ENCODE results near the gene TAGAP. TPM values are rescaled to one million over a fixed set of nuclear protein-coding genes. Genes with fewer than 3 reads are reported as not detected.
A peak's percentile ranks its signal among the peaks of the same experiment; 100 is the strongest.

TAGAP gene
- total and polyA plus RNA-seq, 9 of the 15 experiments (the other 6 are each of a cell fraction or from before 2014, with no cell fraction given), result 0.07 TPM; not detected in 8

DNA sequence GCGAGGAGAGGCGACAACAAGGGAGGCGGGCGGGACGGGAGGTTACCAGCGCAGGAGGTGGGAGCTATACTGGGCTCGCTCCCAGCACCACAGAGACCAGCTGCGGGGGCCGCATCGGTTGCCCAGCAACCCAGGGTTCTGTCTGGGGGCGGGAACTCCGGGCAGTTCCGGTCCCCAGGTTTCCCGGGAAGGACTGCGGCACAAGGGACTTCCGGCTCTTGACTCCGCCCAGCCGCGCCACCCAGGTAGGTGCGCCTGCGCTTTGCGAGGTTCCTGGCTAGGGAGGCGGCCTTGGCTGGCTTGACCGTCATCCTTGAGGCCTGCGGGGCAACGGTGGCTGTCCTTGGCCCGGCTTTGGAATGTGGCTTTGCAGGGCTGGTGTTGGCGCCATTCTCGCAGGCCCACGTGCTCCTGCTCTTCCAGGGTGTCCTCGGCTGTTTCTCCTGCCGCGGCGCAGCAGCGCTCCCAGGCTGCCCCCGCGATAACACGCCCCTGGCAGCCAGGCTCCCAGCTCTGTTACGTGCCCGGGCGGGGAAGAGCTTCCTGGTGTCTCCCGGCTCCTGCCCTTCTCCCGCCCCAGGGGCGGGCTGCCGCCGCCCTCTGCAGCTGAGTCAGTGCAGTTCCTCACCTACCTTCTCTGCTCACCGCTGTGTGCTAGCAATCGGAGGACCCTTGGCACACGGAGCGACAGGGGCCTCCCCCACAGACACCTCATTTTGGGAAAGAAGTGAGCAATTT is 45.0 kb downstream of the TAGAP start, which contains the start of gene RSPH3 (continued):
- TF ChIP-seq, protein P1, sequence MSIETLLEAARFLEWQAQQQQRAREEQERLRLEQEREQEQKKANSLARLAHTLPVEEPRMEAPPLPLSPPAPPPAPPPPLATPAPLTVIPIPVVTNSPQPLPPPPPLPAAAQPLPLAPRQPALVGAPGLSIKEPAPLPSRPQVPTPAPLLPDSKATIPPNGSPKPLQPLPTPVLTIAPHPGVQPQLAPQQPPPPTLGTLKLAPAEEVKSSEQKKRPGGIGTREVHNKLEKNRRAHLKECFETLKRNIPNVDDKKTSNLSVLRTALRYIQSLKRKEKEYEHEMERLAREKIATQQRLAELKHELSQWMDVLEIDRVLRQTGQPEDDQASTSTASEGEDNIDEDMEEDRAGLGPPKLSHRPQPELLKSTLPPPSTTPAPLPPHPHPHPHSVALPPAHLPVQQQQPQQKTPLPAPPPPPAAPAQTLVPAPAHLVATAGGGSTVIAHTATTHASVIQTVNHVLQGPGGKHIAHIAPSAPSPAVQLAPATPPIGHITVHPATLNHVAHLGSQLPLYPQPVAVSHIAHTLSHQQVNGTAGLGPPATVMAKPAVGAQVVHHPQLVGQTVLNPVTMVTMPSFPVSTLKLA (conservative IDR thresholded peaks at IDR 0.05), result peak; percentile 92 to 96
- TF ChIP-seq, protein P2, sequence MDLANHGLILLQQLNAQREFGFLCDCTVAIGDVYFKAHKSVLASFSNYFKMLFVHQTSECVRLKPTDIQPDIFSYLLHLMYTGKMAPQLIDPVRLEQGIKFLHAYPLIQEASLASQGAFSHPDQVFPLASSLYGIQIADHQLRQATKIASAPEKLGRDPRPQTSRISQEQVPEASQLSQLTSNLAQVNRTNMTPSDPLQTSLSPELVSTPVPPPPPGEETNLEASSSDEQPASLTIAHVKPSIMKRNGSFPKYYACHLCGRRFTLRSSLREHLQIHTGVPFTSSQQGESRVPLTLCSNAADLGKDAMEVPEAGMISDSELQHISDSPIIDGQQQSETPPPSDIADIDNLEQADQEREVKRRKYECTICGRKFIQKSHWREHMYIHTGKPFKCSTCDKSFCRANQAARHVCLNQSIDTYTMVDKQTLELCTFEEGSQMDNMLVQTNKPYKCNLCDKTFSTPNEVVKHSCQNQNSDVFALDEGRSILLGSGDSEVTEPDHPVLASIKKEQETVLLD (IDR thresholded peaks at IDR 0.05), result peak; percentile 92
- TF ChIP-seq L3MBTL2 (IDR thresholded peaks at IDR 0.05), result peak; percentile 98
- TF ChIP-seq WHSC1 (IDR thresholded peaks at IDR 0.05; ENCODE audit: low read length), result no peak
- TF ChIP-seq, protein P3, sequence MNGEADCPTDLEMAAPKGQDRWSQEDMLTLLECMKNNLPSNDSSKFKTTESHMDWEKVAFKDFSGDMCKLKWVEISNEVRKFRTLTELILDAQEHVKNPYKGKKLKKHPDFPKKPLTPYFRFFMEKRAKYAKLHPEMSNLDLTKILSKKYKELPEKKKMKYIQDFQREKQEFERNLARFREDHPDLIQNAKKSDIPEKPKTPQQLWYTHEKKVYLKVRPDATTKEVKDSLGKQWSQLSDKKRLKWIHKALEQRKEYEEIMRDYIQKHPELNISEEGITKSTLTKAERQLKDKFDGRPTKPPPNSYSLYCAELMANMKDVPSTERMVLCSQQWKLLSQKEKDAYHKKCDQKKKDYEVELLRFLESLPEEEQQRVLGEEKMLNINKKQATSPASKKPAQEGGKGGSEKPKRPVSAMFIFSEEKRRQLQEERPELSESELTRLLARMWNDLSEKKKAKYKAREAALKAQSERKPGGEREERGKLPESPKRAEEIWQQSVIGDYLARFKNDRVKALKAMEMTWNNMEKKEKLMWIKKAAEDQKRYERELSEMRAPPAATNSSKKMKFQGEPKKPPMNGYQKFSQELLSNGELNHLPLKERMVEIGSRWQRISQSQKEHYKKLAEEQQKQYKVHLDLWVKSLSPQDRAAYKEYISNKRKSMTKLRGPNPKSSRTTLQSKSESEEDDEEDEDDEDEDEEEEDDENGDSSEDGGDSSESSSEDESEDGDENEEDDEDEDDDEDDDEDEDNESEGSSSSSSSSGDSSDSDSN (IDR thresholded peaks at IDR 0.05; ENCODE audit: borderline replicate concordance in 1 of 2, low read depth in 2 of 2, low read length in 2 of 2), result 0 out of 4 replicates have a peak, but pooled peaks of 1 of the 2 experiments have one; percentile 62
- TF ChIP-seq NRF1 (conservative IDR thresholded peaks at IDR 0.05 in 1 of 2, IDR thresholded peaks at IDR 0.05 in 1 of 2), result peak; percentile 98
- no peak for TF ChIP-seq TSC22D4 (tag; IDR thresholded peaks at IDR 0.05)
- no peak; the same call in 1 of the 2 replicates for TF ChIP-seq GABPB2 (CRISPR knock-in tag; conservative IDR thresholded peaks at IDR 0.05)
- TF ChIP-seq, protein P4, sequence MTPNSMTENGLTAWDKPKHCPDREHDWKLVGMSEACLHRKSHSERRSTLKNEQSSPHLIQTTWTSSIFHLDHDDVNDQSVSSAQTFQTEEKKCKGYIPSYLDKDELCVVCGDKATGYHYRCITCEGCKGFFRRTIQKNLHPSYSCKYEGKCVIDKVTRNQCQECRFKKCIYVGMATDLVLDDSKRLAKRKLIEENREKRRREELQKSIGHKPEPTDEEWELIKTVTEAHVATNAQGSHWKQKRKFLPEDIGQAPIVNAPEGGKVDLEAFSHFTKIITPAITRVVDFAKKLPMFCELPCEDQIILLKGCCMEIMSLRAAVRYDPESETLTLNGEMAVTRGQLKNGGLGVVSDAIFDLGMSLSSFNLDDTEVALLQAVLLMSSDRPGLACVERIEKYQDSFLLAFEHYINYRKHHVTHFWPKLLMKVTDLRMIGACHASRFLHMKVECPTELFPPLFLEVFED (CRISPR knock-in tag; conservative IDR thresholded peaks at IDR 0.05), result no peak
- TF ChIP-seq MECOM (CRISPR knock-in tag; IDR thresholded peaks at IDR 0.05), result peak; percentile 54; the same call in 1 of the 2 replicates
- no peak for TF ChIP-seq MAFK (IDR thresholded peaks at IDR 0.05; ENCODE audit: low read length)
- 0 out of 2 replicates have a peak, but pooled peaks have one; percentile 42 for TF ChIP-seq SREBF1 (IDR thresholded peaks at IDR 0.05; ENCODE audit: borderline replicate concordance, low read depth, low read length)
- no peak for TF ChIP-seq NFATC3 (IDR thresholded peaks at IDR 0.05)
- TF ChIP-seq RAD21 (CRISPR knock-in tag; conservative IDR thresholded peaks at IDR 0.05 in 1 of 2, IDR thresholded peaks at IDR 0.05 in 1 of 2), result peak; percentile 57 to 60
- TF ChIP-seq, protein P5, sequence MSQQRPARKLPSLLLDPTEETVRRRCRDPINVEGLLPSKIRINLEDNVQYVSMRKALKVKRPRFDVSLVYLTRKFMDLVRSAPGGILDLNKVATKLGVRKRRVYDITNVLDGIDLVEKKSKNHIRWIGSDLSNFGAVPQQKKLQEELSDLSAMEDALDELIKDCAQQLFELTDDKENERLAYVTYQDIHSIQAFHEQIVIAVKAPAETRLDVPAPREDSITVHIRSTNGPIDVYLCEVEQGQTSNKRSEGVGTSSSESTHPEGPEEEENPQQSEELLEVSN (IDR thresholded peaks at IDR 0.05; ENCODE audit: borderline replicate concordance in 1 of 2, extremely low read depth in 1 of 2, insufficient read depth in 1 of 2, insufficient read length in 1 of 2, low read depth in 1 of 2, low read length in 1 of 2, poor library complexity in 1 of 2, severe bottlenecking in 1 of 2), result peak; percentile 85 to 95
- TF ChIP-seq TRIM24 (IDR thresholded peaks at IDR 0.05), result peak in 1 of 2 experiments; percentile 96; a peak in 3 of 4 replicates
- peak; percentile 70 for TF ChIP-seq SPI1 (IDR thresholded peaks at IDR 0.05; ENCODE audit: borderline replicate concordance, low read depth, low read length)
